Naive thymus-derived CD4-positive, alpha-beta T cell (primary cell): Measurements from ENCODE around the gene PCBP3. TPM values are rescaled to one million over a fixed set of nuclear protein-coding genes. Genes with fewer than 3 reads are reported as not detected.

Source experiments
- ATAC-seq: fragments of 150-1000 bp; cut with Tn5 transposase; 2 replicates; pipeline ENCODE4 v1.10.0; 2021; ENCODE audit warnings: mild to moderate bottlenecking, moderate library complexity
- CTCF ChIA-PET: fragments of 350-600 bp; sonication (Branson Sonifier 250); formaldehyde crosslinking; loops from one replicate; lab custom pipeline; 2021; ENCODE audit warnings: antibody characterized with exemption; lab: Charles Lee
- POLR2A ChIA-PET: fragments of 350-600 bp; sonication (Branson Sonifier 250); formaldehyde crosslinking; loops from one replicate; lab custom pipeline; 2021; ENCODE audit warnings: antibody characterized with exemption, inconsistent platforms; lab: Charles Lee
- DNase-seq, 9 donors: peaks; one replicate each; pipeline versions ENCODE4 v3.0.0 to v3.0.0-alpha.2; 2020 to 2022; ENCODE audit warnings: mixed read lengths in 1 of 9
- H3K27ac ChIP-seq: one replicate; pipeline ENCODE4 v1.7.0; 2013; ENCODE audit warnings: mild to moderate bottlenecking, low read depth, low read length, moderate library complexity
- H3K27me3 ChIP-seq, 2 donors: one replicate each; pipeline ENCODE4 v1.7.0; 2013; ENCODE audit warnings: low read length in 2 of 2, mild to moderate bottlenecking in 2 of 2, moderate library complexity in 2 of 2; ENCODE audit not compliant: control insufficient read depth in 2 of 2, insufficient read depth in 2 of 2
- H3K36me3 ChIP-seq, 3 experiments: 1 replicate in 2 of 3; 2 replicates in 1 of 3; pipeline ENCODE4 v1.7.0; 2013; ENCODE audit warnings: low read length in 3 of 3, mild to moderate bottlenecking in 3 of 3, moderate library complexity in 1 of 3; ENCODE audit not compliant: insufficient read depth in 3 of 3, control insufficient read depth in 2 of 3
- H3K4me1 ChIP-seq, 2 donors: one replicate each; pipeline ENCODE4 v1.7.0; 2013; ENCODE audit warnings: low read length in 2 of 2, mild to moderate bottlenecking in 2 of 2, moderate library complexity in 1 of 2; ENCODE audit not compliant: control insufficient read depth in 2 of 2, insufficient read depth in 2 of 2
- H3K4me3 ChIP-seq: 2 replicates; pipeline ENCODE4 v1.7.0; 2013; ENCODE audit warnings: mild to moderate bottlenecking, low read length
- H3K9me3 ChIP-seq, 3 experiments: 1 replicate in 2 of 3; 2 replicates in 1 of 3; pipeline ENCODE4 v1.7.0; 2013; ENCODE audit warnings: low read length in 3 of 3; ENCODE audit not compliant: control insufficient read depth in 2 of 3
- H3K27ac Mint-ChIP-seq, 9 donors: one replicate each; pipeline ENCODE4 v1.8.0; 2020 to 2022; ENCODE audit warnings: mixed read lengths in 9 of 9, mild to moderate bottlenecking in 8 of 9, moderate library complexity in 5 of 9, inconsistent platforms in 2 of 9
- H3K27me3 Mint-ChIP-seq, 5 donors: one replicate each; pipeline ENCODE4 v1.8.0; 2021 to 2022; ENCODE audit warnings: mixed read lengths in 5 of 5, mild to moderate bottlenecking in 1 of 5
- H3K36me3 Mint-ChIP-seq, 5 donors: one replicate each; pipeline ENCODE4 v1.8.0; 2020 to 2022; ENCODE audit warnings: mixed read lengths in 5 of 5, mild to moderate bottlenecking in 3 of 5, inconsistent platforms in 1 of 5
- H3K4me1 Mint-ChIP-seq, 7 donors: one replicate each; pipeline ENCODE4 v1.8.0; 2020 to 2022; ENCODE audit warnings: mixed read lengths in 7 of 7, mild to moderate bottlenecking in 3 of 7, inconsistent platforms in 1 of 7
- H3K4me3 Mint-ChIP-seq, 10 donors: one replicate each; pipeline ENCODE4 v1.8.0; 2020 to 2022; ENCODE audit warnings: mild to moderate bottlenecking in 10 of 10, mixed read lengths in 10 of 10, moderate library complexity in 6 of 10, inconsistent platforms in 2 of 10
- H3K9me3 Mint-ChIP-seq, 11 donors: one replicate each; pipeline ENCODE4 v1.8.0; 2020 to 2022; ENCODE audit warnings: mixed read lengths in 11 of 11, mild to moderate bottlenecking in 4 of 11, inconsistent platforms in 1 of 11, moderate library complexity in 1 of 11
- intact Hi-C, 2 donors: fragments of 100-400 bp; cut with micrococcal nuclease; formaldehyde crosslinking; loops; one replicate each; pipeline ENCODE4 v1.15.1; 2023
- polyA plus RNA-seq, 2 donors: library from polyadenylated mRNA; unstranded; fragments of 300-500 nt; fragmentation: Illumina TruSeq; gene quantifications; one replicate each; pipeline ENCODE4 v1.2.3, GENCODE V29; 2021
- total RNA-seq, 6 experiments: library from RNA in 5 of 6; stranded (reverse) in 5 of 6; gene quantifications; 1 replicate in 5 of 6; 2 replicates in 1 of 6; pipeline ENCODE4 v1.2.3 and lab custom pipeline; 2021 to 2026

The PCBP3 gene
- total and polyA plus RNA-seq, 7 experiments from 2014 or later: 1.2 to 5.2 (median 1.6) TPM

DNA sequence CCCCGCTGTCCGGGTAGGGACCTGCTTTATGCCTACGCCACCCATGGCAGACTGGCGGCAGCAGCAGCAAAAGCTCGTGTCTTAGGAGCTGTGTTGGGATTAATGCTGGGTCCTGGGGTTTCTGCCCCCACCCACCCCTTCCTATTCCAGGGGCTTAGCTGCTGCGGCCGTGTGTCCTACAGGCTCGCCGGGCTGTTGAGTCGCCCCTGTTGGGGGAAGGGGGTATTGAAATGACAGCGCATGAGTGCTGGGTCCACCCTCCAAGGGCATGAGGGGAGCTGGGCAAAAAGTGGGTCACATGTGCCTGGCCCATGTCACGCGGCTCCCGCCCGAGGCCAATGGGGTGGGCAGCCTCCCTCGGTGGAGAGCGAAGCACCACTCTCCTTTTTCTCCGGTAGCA lies 219.7 kb downstream of the PCBP3 start:
- POLR2A ChIA-PET: no interaction called here
- H3K4me3 ChIP-seq: no peak overlapping the region
- Mint-ChIP-seq H3K27ac (no peak overlapping the region), H3K4me3 (no peak overlapping the region), H3K4me1 (peaks cover 0 to 10% (median 0%) of the 10 kb centered on the region in 7 donors), H3K9me3 (no peaks in the 10 kb centered on the region), H3K27me3 (no peaks in the 10 kb centered on the region), H3K36me3 (no peaks in the 10 kb centered on the region)
- intact Hi-C loops: no loop called here
- H3K4me1 ChIP-seq: peaks cover 0 to 4% of the 10 kb centered on the region in 2 donors
- no peak for ATAC-seq
- CTCF ChIA-PET: no interaction called here
- H3K36me3 ChIP-seq: no peaks in the 10 kb centered on the region
- peak in 1 of 9 donors; percentile 19 for DNase-seq
- no peak overlapping the region for H3K27ac ChIP-seq
- H3K9me3 ChIP-seq: no peaks in the 10 kb centered on the region
- H3K27me3 ChIP-seq: no peaks in the 10 kb centered on the region

DNA sequence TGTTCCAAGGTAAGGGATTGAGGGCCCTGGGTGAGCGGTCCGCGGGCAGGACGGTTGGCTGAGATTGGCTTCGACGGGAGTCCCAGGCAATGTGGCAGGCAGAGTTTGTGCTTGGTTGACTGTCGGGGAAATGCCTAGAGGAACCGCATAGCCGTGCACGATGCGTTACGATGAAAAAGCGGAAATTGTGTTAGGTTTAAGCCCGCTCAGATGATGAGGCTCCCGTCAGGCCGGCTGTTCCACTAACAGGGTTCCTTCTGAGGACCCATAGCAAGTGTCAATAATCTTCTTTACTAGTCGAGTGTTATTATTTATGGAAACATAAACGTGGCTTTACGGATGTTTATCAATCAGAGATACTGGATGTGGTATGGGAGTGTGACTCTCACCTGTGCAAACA lies 220.2 kb downstream of the PCBP3 start:
- Histone ChIP-seq H3K9me3 (no peaks in the 10 kb centered on the region), H3K27me3 (no peaks in the 10 kb centered on the region), H3K27ac (no peak overlapping the region), H3K36me3 (no peaks in the 10 kb centered on the region), H3K4me3 (no peak overlapping the region), H3K4me1 (peaks cover 0 to 4% of the 10 kb centered on the region in 2 donors)
- Mint-ChIP-seq H3K4me3 (no peak overlapping the region), H3K36me3 (no peaks in the 10 kb centered on the region), H3K9me3 (no peaks in the 10 kb centered on the region), H3K27me3 (no peaks in the 10 kb centered on the region), H3K27ac (no peak overlapping the region), H3K4me1 (peaks cover 0 to 10% (median under 1%) of the 10 kb centered on the region in 7 donors)
- CTCF ChIA-PET: interaction anchor here (1.4 kb wide), 1 partner anchor 16 kb away, joined by 3 read pairs; no protein-coding TSS in a partner anchor
- DNase-seq (no peak), ATAC-seq (no peak)
- intact Hi-C loops: no loop called here
- POLR2A ChIA-PET: no interaction called here

DNA sequence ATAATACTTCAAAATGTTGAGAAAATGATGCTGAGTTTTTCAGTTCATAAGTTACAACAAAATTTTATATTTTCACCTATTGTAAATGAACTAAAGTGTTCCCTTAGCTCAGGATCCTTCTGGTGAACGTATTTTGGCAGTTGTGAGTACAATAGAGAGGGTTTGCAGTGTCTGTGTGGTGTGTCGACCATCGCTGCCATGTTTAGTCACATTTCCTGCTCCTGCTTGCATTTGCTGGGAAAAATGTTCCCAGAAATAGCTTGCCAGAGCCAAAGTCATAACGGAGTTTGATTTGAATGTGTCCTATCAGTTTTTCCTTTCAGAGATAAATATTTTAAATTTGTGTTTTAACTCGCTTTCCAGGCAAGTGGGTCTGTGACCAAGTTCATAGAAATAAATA lies 220.9 kb downstream of the PCBP3 start:
- DNase-seq (no peak), ATAC-seq (no peak)
- POLR2A ChIA-PET: no interaction called here
- Histone ChIP-seq H3K4me3 (no peak overlapping the region), H3K27me3 (no peaks in the 10 kb centered on the region), H3K27ac (no peak overlapping the region), H3K36me3 (no peaks in the 10 kb centered on the region), H3K4me1 (peaks cover 0 to 4% of the 10 kb centered on the region in 2 donors), H3K9me3 (no peaks in the 10 kb centered on the region)
- CTCF ChIA-PET: interaction anchor here (1.4 kb wide), 1 partner anchor 16 kb away, joined by 3 read pairs; no protein-coding TSS in a partner anchor
- Mint-ChIP-seq H3K4me3 (no peak overlapping the region), H3K9me3 (no peaks in the 10 kb centered on the region), H3K27me3 (no peaks in the 10 kb centered on the region), H3K4me1 (peaks cover 0 to 10% (median 2%) of the 10 kb centered on the region in 7 donors), H3K36me3 (no peaks in the 10 kb centered on the region), H3K27ac (no peak overlapping the region)
- intact Hi-C loops: no loop called here

DNA sequence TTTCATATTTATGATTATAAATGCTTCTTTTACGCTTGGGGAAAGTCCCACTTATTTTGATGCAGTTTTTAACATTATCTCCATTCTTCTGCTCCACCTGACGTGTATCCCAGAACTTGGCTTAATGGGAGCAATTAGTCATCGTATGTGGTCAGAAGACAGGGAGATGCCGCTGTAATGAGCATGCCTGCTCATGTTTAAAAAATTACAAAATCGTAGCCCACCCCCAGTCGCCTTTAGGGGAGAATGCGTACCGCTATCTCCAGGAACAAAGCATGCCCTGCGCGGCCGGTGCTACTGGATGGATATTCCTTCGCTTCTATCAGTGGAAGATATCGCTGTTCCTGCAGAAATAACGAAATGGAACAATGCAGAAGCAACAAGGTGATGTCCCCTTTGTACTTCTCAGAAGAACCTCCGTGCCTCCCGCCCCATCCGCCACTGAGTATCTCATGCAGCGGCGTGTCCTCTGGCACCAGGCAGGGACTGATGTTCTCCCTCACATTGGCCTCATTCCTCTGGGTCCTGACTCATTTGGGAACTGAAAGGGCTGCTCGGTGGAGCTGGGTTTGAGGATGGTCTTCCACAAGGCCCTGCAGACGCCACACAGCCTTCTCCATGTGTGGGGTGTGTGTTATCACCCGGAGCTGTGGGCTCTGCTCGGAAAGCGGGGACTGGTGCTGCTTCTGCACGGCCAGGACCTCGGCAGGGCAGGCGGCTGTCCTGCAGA lies 221.7 kb downstream of the PCBP3 start:
- ATAC-seq: no peak
- peaks cover 0 to 10% (median 2%) of the 10 kb centered on the region in 7 donors for H3K4me1 Mint-ChIP-seq
- H3K36me3 Mint-ChIP-seq: no peaks in the 10 kb centered on the region
- no peaks in the 10 kb centered on the region for H3K27me3 Mint-ChIP-seq
- Histone ChIP-seq H3K36me3 (no peaks in the 10 kb centered on the region), H3K9me3 (no peaks in the 10 kb centered on the region), H3K4me1 (peaks cover 0 to 4% of the 10 kb centered on the region in 2 donors), H3K4me3 (no peak overlapping the region), H3K27me3 (no peaks in the 10 kb centered on the region), H3K27ac (no peak overlapping the region)
- no peak overlapping the region for H3K4me3 Mint-ChIP-seq
- intact Hi-C loops: no loop called here
- CTCF ChIA-PET: interaction anchor here (1.4 kb wide), 1 partner anchor 15 kb away, joined by 3 read pairs; no protein-coding TSS in a partner anchor
- POLR2A ChIA-PET: no interaction called here
- DNase-seq: no peak
- H3K9me3 Mint-ChIP-seq: no peaks in the 10 kb centered on the region
- H3K27ac Mint-ChIP-seq: no peak overlapping the region

DNA sequence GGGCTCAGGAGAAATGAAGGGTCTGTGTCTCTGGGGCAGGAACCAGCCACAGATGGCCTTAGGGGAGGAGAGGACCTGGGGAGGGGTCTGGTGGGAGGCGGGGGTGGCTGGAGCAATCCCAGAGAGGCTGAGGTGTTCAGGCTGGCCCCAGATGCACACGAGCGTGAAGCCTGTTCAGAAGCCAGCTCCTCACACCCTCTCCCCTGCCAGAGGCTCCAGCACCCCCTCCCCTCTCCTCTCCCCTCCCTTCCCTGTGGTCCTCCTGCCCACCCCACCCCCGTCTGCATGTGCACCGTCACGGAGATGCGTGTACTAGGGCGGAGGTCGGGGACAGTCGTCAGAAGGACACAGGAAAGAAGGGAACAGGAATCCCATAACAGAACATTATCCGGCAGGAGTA lies 223.0 kb downstream of the PCBP3 start:
- no peak overlapping the region for H3K4me3 ChIP-seq
- Mint-ChIP-seq H3K27ac (no peak overlapping the region), H3K9me3 (no peaks in the 10 kb centered on the region), H3K4me3 (no peak overlapping the region), H3K27me3 (no peaks in the 10 kb centered on the region), H3K36me3 (no peaks in the 10 kb centered on the region), H3K4me1 (peaks cover 0 to 10% (median 2%) of the 10 kb centered on the region in 7 donors)
- intact Hi-C loops: no loop called here
- no peaks in the 10 kb centered on the region for H3K9me3 ChIP-seq
- ATAC-seq: no peak
- no peaks in the 10 kb centered on the region for H3K27me3 ChIP-seq
- no peak for DNase-seq
- ChIA-PET POLR2A (no interaction called here), CTCF (no interaction called here)
- H3K4me1 ChIP-seq: peaks cover 0 to 4% of the 10 kb centered on the region in 2 donors
- no peaks in the 10 kb centered on the region for H3K36me3 ChIP-seq
- H3K27ac ChIP-seq: no peak overlapping the region

DNA sequence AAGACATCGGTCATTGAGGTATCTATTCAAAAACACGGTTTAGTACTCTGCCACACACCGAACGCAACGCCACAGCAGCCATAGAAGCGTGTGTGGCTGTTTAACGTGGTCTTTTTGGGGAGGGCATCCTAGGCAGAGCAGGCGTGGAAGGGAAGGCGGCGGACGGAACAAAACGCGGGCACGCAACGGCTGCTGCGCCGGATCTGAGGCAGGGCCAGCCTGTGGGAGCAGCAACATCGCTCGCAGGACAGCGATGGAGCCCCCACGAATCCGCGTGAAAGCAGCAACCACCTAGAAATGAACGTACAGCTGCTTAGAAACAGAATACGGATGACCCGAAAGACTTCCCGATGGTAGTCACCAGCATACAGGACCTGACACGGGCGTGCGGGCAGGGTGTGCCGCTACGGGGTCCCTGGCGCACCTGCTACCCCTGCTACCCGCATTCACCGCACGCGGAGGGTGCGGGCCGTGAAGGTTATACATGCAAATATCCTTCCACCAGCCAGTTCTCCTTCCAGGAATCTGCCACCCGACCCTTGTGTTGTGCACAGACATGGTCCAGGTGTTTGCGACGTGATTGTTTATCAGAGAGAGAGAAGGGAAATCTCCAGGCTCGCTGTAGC lies 223.6 kb downstream of the PCBP3 start:
- ATAC-seq (no peak), DNase-seq (no peak)
- intact Hi-C loops: no loop called here
- Histone ChIP-seq H3K4me3 (no peak overlapping the region), H3K36me3 (no peaks in the 10 kb centered on the region), H3K27me3 (no peaks in the 10 kb centered on the region), H3K4me1 (peaks cover 0 to 4% of the 10 kb centered on the region in 2 donors), H3K27ac (no peak overlapping the region), H3K9me3 (no peaks in the 10 kb centered on the region)
- Mint-ChIP-seq H3K36me3 (no peaks in the 10 kb centered on the region), H3K27me3 (no peaks in the 10 kb centered on the region), H3K9me3 (no peaks in the 10 kb centered on the region), H3K4me1 (peaks cover 0 to 10% (median 2%) of the 10 kb centered on the region in 7 donors), H3K4me3 (no peak overlapping the region), H3K27ac (no peak overlapping the region)
- ChIA-PET CTCF (no interaction called here), POLR2A (no interaction called here)
